B cell (primary cell): Measurements from ENCODE around the gene TNRC6B. TPM values are rescaled to one million over a fixed set of nuclear protein-coding genes. Genes with fewer than 3 reads are reported as not detected.

Source experiments
- ATAC-seq: fragments of 200-7000 bp; cut with Tn5 transposase; one replicate; pipeline ENCODE4 v1.10.0; 2021; ENCODE audit warnings: low read depth, mild to moderate bottlenecking, moderate number of reproducible peaks, moderate library complexity
- CTCF ChIA-PET: fragments of 350-600 bp; sonication (Branson Sonifier 250); formaldehyde crosslinking; loops from one replicate; lab custom pipeline; 2021; ENCODE audit warnings: antibody characterized with exemption, inconsistent platforms; lab: Charles Lee
- POLR2A ChIA-PET: fragments of 350-600 bp; sonication (Branson Sonifier 250); formaldehyde crosslinking; loops from one replicate; lab custom pipeline; 2021; ENCODE audit warnings: antibody characterized with exemption; lab: Charles Lee
- DNase-seq: peaks from one replicate; pipeline ENCODE4 v3.0.0; 2013
- H2AFZ ChIP-seq: 2 replicates; pipeline ENCODE4 v1.6.1; 2012; ENCODE audit warnings: mild to moderate bottlenecking, low read depth, low read length; ENCODE audit not compliant: insufficient read depth, poor library complexity, severe bottlenecking
- H3K27ac ChIP-seq, 2 donors: 1 replicate in 1 of 2; 2 replicates in 1 of 2; pipeline ENCODE4 v1.5.1; 2012 to 2013; ENCODE audit warnings: low read length in 2 of 2, mild to moderate bottlenecking in 2 of 2, moderate library complexity in 1 of 2
- H3K27me3 ChIP-seq, 4 experiments: fragments of 200-600 bp in 1 of 4; sonication (generic) in 1 of 4; replicated peaks in 1 of 4; 1 replicate in 2 of 4; 2 replicates in 2 of 4; pipeline versions ENCODE4 v1.6.1 to v1.7.0; 2013 to 2016; ENCODE audit warnings: low read length in 3 of 4, mild to moderate bottlenecking in 2 of 4, mixed read lengths in 1 of 4, moderate library complexity in 1 of 4; ENCODE audit not compliant: insufficient read depth in 4 of 4, control insufficient read depth in 3 of 4; ENCODE audit errors: control extremely low read depth in 1 of 4
- H3K36me3 ChIP-seq, 2 experiments: replicated peaks in 1 of 2; 1 replicate in 1 of 2; 2 replicates in 1 of 2; pipeline versions ENCODE4 v1.6.1 to v1.7.1; 2013; ENCODE audit warnings: low read length in 1 of 2; ENCODE audit not compliant: insufficient read depth in 2 of 2, control insufficient read depth in 1 of 2; ENCODE audit errors: control extremely low read depth in 1 of 2, extremely low read depth in 1 of 2
- H3K4me1 ChIP-seq, 2 donors: fragments of 200-600 bp in 1 of 2; sonication (generic) in 1 of 2; 1 replicate in 1 of 2; 2 replicates in 1 of 2; pipeline versions ENCODE4 v1.5.1 to v1.6.1; 2013 to 2017; ENCODE audit warnings: low read length in 2 of 2; ENCODE audit not compliant: control insufficient read depth in 2 of 2, insufficient read depth in 2 of 2
- H3K4me2 ChIP-seq: replicated peaks from 2 replicates; pipeline ENCODE3; 2012; ENCODE audit warnings: mild to moderate bottlenecking, low read depth, low read length; ENCODE audit not compliant: poor library complexity, severe bottlenecking
- H3K4me3 ChIP-seq, 5 experiments: fragments of 200-600 bp in 1 of 5; sonication (generic) in 1 of 5; 1 replicate in 3 of 5; 2 replicates in 2 of 5; pipeline versions ENCODE4 v1.5.1 to v1.7.0; 2011 to 2016; ENCODE audit warnings: low read length in 4 of 5, mild to moderate bottlenecking in 4 of 5, low read depth in 2 of 5, control low read depth in 1 of 5, moderate library complexity in 1 of 5; ENCODE audit not compliant: insufficient read depth in 1 of 5; ENCODE audit errors: control extremely low read depth in 1 of 5, extremely low read depth in 1 of 5
- H3K79me2 ChIP-seq: fragments of 200-600 bp; sonication (generic); one replicate; pipeline ENCODE4 v1.6.0; 2016; ENCODE audit warnings: low read length; ENCODE audit not compliant: control insufficient read depth, insufficient read depth
- H3K9ac ChIP-seq: fragments of 200-600 bp; sonication (generic); 2 replicates; pipeline ENCODE4 v1.6.1; 2017; ENCODE audit warnings: mild to moderate bottlenecking, low read length, moderate library complexity
- H3K9me3 ChIP-seq, 3 donors: one replicate each; pipeline versions ENCODE4 v1.6.1 to v1.7.1; 2013; ENCODE audit warnings: low read length in 2 of 3; ENCODE audit not compliant: control insufficient read depth in 2 of 3, insufficient read depth in 1 of 3; ENCODE audit errors: control extremely low read depth in 1 of 3
- H4K20me1 ChIP-seq: 2 replicates; pipeline ENCODE4 v1.6.0; 2012; ENCODE audit warnings: mild to moderate bottlenecking, low read length; ENCODE audit not compliant: insufficient read depth, control insufficient read depth, poor library complexity, severe bottlenecking
- H3K27ac Mint-ChIP-seq: one replicate; pipeline ENCODE4 v1.8.0; 2021; ENCODE audit warnings: mixed read lengths
- H3K27me3 Mint-ChIP-seq: one replicate; pipeline ENCODE4 v1.8.0; 2021; ENCODE audit warnings: mixed read lengths
- H3K4me1 Mint-ChIP-seq: one replicate; pipeline ENCODE4 v1.8.0; 2021; ENCODE audit warnings: mixed read lengths
- H3K4me3 Mint-ChIP-seq: one replicate; pipeline ENCODE4 v1.8.0; 2021; ENCODE audit warnings: mixed read lengths
- H3K9me3 Mint-ChIP-seq: one replicate; pipeline ENCODE4 v1.8.0; 2022; ENCODE audit warnings: mixed read lengths; ENCODE audit not compliant: insufficient read depth
- CTCF ChIP-seq: fragments of 200-600 bp; IDR thresholded peaks from one replicate; pipeline ENCODE4 v1.8.0; 2022; ENCODE audit warnings: antibody characterized with exemption, mild to moderate bottlenecking
- EZH2 ChIP-seq: IDR thresholded peaks from 2 replicates; pipeline ENCODE4 v1.6.1; 2012; ENCODE audit warnings: borderline replicate concordance, low read depth, mild to moderate bottlenecking, moderate library complexity, low read length; ENCODE audit not compliant: insufficient read depth, poor library complexity, severe bottlenecking
- WGBS: methylation state at CpG from one replicate; pipeline ENCODE4 v1.1.5; 2013; ENCODE audit warnings: missing lambda C conversion rate; ENCODE audit not compliant: insufficient coverage; 5-methylcytosine and 5-hydroxymethylcytosine counted together
- intact Hi-C: fragments of 100-400 bp; cut with micrococcal nuclease; formaldehyde crosslinking; loops from one replicate; pipeline ENCODE4 v1.10.0; 2022
- polyA plus RNA-seq: library from polyadenylated mRNA; depleted of rRNA; stranded (reverse); fragments of >200 nt; gene quantifications from 2 replicates; pipeline ENCODE4 v1.2.3, GENCODE V29; 2012
- total RNA-seq, 2 donors: library from RNA; stranded (reverse); fragments of 120-200 nt in 1 of 2; gene quantifications; 1 replicate in 1 of 2; 2 replicates in 1 of 2; pipeline versions ENCODE4 v1.2.3 to v1.2.4, GENCODE V29; 2013 to 2022

TNRC6B gene
- total and polyA plus RNA-seq, 2 donors (not counting 1 experiment from before 2014, with no cell fraction given), result 28.8 to 210 TPM

GRCh38 chr22:40241200-40241763 is 63.6 kb downstream of the TNRC6B start:
- H3K27ac Mint-ChIP-seq, result peak overlapping the region; percentile 44
- Histone ChIP-seq H3K9ac (no peak overlapping the region), H3K79me2 (peaks cover 97% of the 10 kb centered on the region), H3K27me3 (no peaks in the 10 kb centered on the region), H3K4me1 (peaks cover 20 to 45% of the 10 kb centered on the region in 2 donors), H3K27ac (peak overlapping the region in 1 of 2 donors; percentile 37), H3K36me3 (peaks cover 4 to 22% of the 10 kb centered on the region in 2 experiments), H3K9me3 (no peaks in the 10 kb centered on the region), H3K4me2 (no peak overlapping the region), H3K4me3 (no peak overlapping the region), H2AFZ (no peak overlapping the region), H4K20me1 (peaks cover 80% of the 10 kb centered on the region)
- no peaks in the 10 kb centered on the region for H3K27me3 Mint-ChIP-seq
- H3K4me3 Mint-ChIP-seq, result no peak overlapping the region
- 40% methylated on average over 1 of the region's 3 CpGs for WGBS
- no peak for ATAC-seq
- no peaks in the 10 kb centered on the region for H3K9me3 Mint-ChIP-seq
- peaks cover 70% of the 10 kb centered on the region for H3K4me1 Mint-ChIP-seq
- DNase-seq, result no peak
- ChIA-PET POLR2A (no interaction called here), CTCF (interaction anchor here (1.2 kb wide), 1 partner anchor 14 kb away, joined by 3 read pairs; no protein-coding TSS in a partner anchor)
- intact Hi-C loops, result no loop called here
- TF ChIP-seq EZH2 (no peak), CTCF (no peak)

- ATAC-seq, result no peak
- Mint-ChIP-seq H3K27ac (no peak overlapping the region), H3K27me3 (no peaks in the 10 kb centered on the region), H3K4me3 (peak overlapping the region; percentile 18), H3K4me1 (peaks cover 45% of the 10 kb centered on the region), H3K9me3 (no peaks in the 10 kb centered on the region)
- H3K9ac ChIP-seq, result no peak overlapping the region
- intact Hi-C loops, result loop anchor here (2.0 kb wide), 1 partner anchor 27 kb away; no protein-coding TSS in a partner anchor
- DNase-seq, result peak; percentile 21
- peaks cover 2 to 34% of the 10 kb centered on the region in 2 experiments for H3K36me3 ChIP-seq
- H3K9me3 ChIP-seq, result no peaks in the 10 kb centered on the region
- H3K4me2 ChIP-seq, result peak overlapping the region; percentile 45
- no peak for TF ChIP-seq EZH2
- TF ChIP-seq CTCF, result no peak
- H3K4me3 ChIP-seq, result no peak overlapping the region
- peaks cover 97% of the 10 kb centered on the region for H3K79me2 ChIP-seq
- no peak overlapping the region for H2AFZ ChIP-seq
- H3K4me1 ChIP-seq, result peaks cover 20 to 23% of the 10 kb centered on the region in 2 donors
- no CpG with 5 or more reads among the region's 2 CpGs for whole genome bisulfite sequencing
- H4K20me1 ChIP-seq, result peaks cover 77% of the 10 kb centered on the region
- no peaks in the 10 kb centered on the region for H3K27me3 ChIP-seq
- ChIA-PET POLR2A (no interaction called here), CTCF (no interaction called here)
- peak overlapping the region in 1 of 2 donors; percentile 50 for H3K27ac ChIP-seq
Measured at GRCh38 chr22:40243891-40244290, 66.2 kb downstream of the TNRC6B start.
